Measurements from ENCODE around the gene GP5.

GRCh38 chr3:194379231-194379630, 19.8 kb downstream of the GP5 start:
- no peak for TF ChIP-seq POLR2AphosphoS5 (IDR thresholded peaks at IDR 0.05)
- TF ChIP-seq CTCF (IDR thresholded peaks at IDR 0.05), result no peak

Data from prostate gland (tissue), 2 donors.